Stimulated activated CD8-positive, alpha-beta memory T cell treated with anti-CD3 and anti-CD28 coated beads, Interleukin-15, amount 100 ng/mL, for 24 hours (primary cell): ENCODE data around the gene CIAO2A.
"Not testable (repeated sequence)": the region's sequence is repeated elsewhere in the genome, so short reads cannot be mapped to it uniquely, and the experiment has no call there.

Source experiments
- DNase-seq: peaks from one replicate; pipeline ENCODE4 v3.0.0-alpha.2; 2020; ENCODE audit warnings: low read depth

CIAO2A gene

GRCh38 chr15:64111679-64112050, 18.0 kb upstream of the CIAO2A start:
- DNase-seq: no peak

- DNase-seq: no peak
These were observed 17.5 kb upstream of the CIAO2A start for GRCh38 chr15:64110950-64111678.

GRCh38 chr15:64110108-64110701, 16.6 kb upstream of the CIAO2A start:
- not testable (repeated sequence) for DNase-seq

GRCh38 chr15:64107337-64107736, 13.7 kb upstream of the CIAO2A start:
- DNase-seq: no peak

- no peak for DNase-seq
These were observed 11.6 kb upstream of the CIAO2A start for GRCh38 chr15:64105113-64105704.

GRCh38 chr15:64102497-64102896, 8.9 kb upstream of the CIAO2A start:
- DNase-seq: no peak

- DNase-seq: no peak
These were observed 7.3 kb upstream of the CIAO2A start for GRCh38 chr15:64100958-64101357.

- no peak for DNase-seq
These were observed 5.7 kb upstream of the CIAO2A start for GRCh38 chr15:64099379-64099778.

GRCh38 chr15:64096668-64097384, 3.2 kb upstream of the CIAO2A start:
- no peak for DNase-seq

GRCh38 chr15:64095795-64096667, 2.4 kb upstream of the CIAO2A start, which contains the start of gene SNX1:
Gene SNX1 (plus strand): TSS chr15:64095982. CDS start chr15:64096014, 32 bp downstream.
- DNase-seq: peak; percentile 99

- no peak for DNase-seq
These were observed 1.8 kb upstream of the CIAO2A start for GRCh38 chr15:64095431-64095794.

GRCh38 chr15:64092864-64093626, 593 bp downstream of the CIAO2A start:
- no peak for DNase-seq

GRCh38 chr15:64092075-64092820, 1.4 kb downstream of the CIAO2A start:
- DNase-seq: no peak

- no peak for DNase-seq
These were observed 3.1 kb downstream of the CIAO2A start for GRCh38 chr15:64090527-64090926.

GRCh38 chr15:64089543-64090280, 3.9 kb downstream of the CIAO2A start:
- no peak for DNase-seq

- DNase-seq: no peak
These were observed 10.9 kb downstream of the CIAO2A start for GRCh38 chr15:64082757-64083156.

- not testable (repeated sequence) for DNase-seq
These were observed 20.1 kb downstream of the CIAO2A start for GRCh38 chr15:64073496-64073895.

- DNase-seq: no peak
These were observed 20.8 kb downstream of the CIAO2A start for GRCh38 chr15:64072812-64073211.

- no peak for DNase-seq
These were observed 21.5 kb downstream of the CIAO2A start for GRCh38 chr15:64071931-64072765.
